HepG2 (cell line): ENCODE measurements around the gene KIF24. TPM values are rescaled to one million over a fixed set of nuclear protein-coding genes. Genes with fewer than 3 reads are reported as not detected.
A peak's percentile ranks its signal among the peaks of the same experiment; 100 is the strongest.

Source experiments
- ARNTL ChIP-seq: sonication (generic); formaldehyde crosslinking; IDR thresholded peaks from 2 replicates; pipeline ENCODE4 v1.4.0; 2020; ENCODE audit warnings: mild to moderate bottlenecking, missing genetic modification reagents
- BORCS8-MEF2B ChIP-seq: sonication (generic); formaldehyde crosslinking; IDR thresholded peaks from 2 replicates; pipeline ENCODE4 v1.8.0; 2022; ENCODE audit warnings: mild to moderate bottlenecking, missing genetic modification reagents
- GATA4 ChIP-seq: sonication (generic); IDR thresholded peaks from 2 replicates; pipeline ENCODE4 v1.6.1; 2016; ENCODE audit warnings: antibody characterized with exemption, low read depth, borderline replicate concordance
- GATAD2A ChIP-seq: IDR thresholded peaks from 2 replicates; pipeline ENCODE4 v1.6.1; 2016
- MAZ ChIP-seq, 2 experiments: sonication (generic) in 1 of 2; formaldehyde crosslinking in 1 of 2; IDR thresholded peaks; 2 replicates each; pipeline versions ENCODE4 v1.5.0 to v1.6.1; 2012 to 2020; ENCODE audit warnings: low read depth in 2 of 2, mild to moderate bottlenecking in 2 of 2, borderline replicate concordance in 1 of 2, improper control_type of control experiment in 1 of 2, low read length in 1 of 2, missing genetic modification reagents in 1 of 2, moderate library complexity in 1 of 2
- NFIC ChIP-seq: IDR thresholded peaks from 2 replicates; pipeline ENCODE4 v1.6.1; 2012; ENCODE audit warnings: mild to moderate bottlenecking, low read length, inconsistent platforms
- NPAS2 ChIP-seq: sonication (generic); formaldehyde crosslinking; IDR thresholded peaks from 2 replicates; pipeline ENCODE4 v1.8.0; 2022; ENCODE audit warnings: mild to moderate bottlenecking, missing genetic modification reagents, borderline replicate concordance
- PPARG ChIP-seq: conservative IDR thresholded peaks from 2 replicates; pipeline ENCODE4 v1.6.1; 2016; ENCODE audit warnings: missing biosample characterization, missing genetic modification reagents
- SRF ChIP-seq: IDR thresholded peaks from 2 replicates; pipeline ENCODE4 v1.6.1; 2011; ENCODE audit warnings: mild to moderate bottlenecking, low read depth, low read length, moderate library complexity
- ZFX ChIP-seq: sonication (generic); formaldehyde crosslinking; IDR thresholded peaks from 2 replicates; pipeline ENCODE4 v1.4.0; 2020; ENCODE audit warnings: mild to moderate bottlenecking, low read depth, missing genetic modification reagents, moderate library complexity
- ZNF292 ChIP-seq: sonication (generic); formaldehyde crosslinking; IDR thresholded peaks from 2 replicates; pipeline ENCODE4 v1.8.1; 2022; ENCODE audit warnings: mild to moderate bottlenecking, low read depth, missing genetic modification reagents, borderline replicate concordance
- ZNF407 ChIP-seq: sonication (generic); formaldehyde crosslinking; IDR thresholded peaks from one replicate; pipeline ENCODE4 v1.5.1; 2020; ENCODE audit warnings: mild to moderate bottlenecking, missing genetic modification reagents; ENCODE audit errors: not compliant biosample characterization
- ZNF430 ChIP-seq: sonication (generic); formaldehyde crosslinking; IDR thresholded peaks from 2 replicates; pipeline ENCODE4 v1.9.0; 2021; ENCODE audit warnings: mild to moderate bottlenecking, missing genetic modification reagents
- ZNF749 ChIP-seq: sonication (generic); formaldehyde crosslinking; IDR thresholded peaks from 2 replicates; pipeline ENCODE4 v1.8.0; 2022; ENCODE audit warnings: mild to moderate bottlenecking, missing genetic modification reagents, moderate library complexity, borderline replicate concordance
- polyA plus RNA-seq, 8 experiments: library from polyadenylated mRNA; depleted of rRNA in 3 of 8; stranded (reverse) in 7 of 8; unstranded in 1 of 8; fragments of >200 nt; fragmentation: Illumina TruSeq in 4 of 8; extraction: Trizol in 4 of 8; gene quantifications; 2 replicates each; pipeline versions ENCODE4 v1.2.1 to v1.2.3, GENCODE V29; 2011 to 2016; ENCODE audit warnings: low read depth in 4 of 8, missing spikeins in 1 of 8, mixed read lengths in 1 of 8; ENCODE audit not compliant: insufficient read depth in 1 of 8
- total RNA-seq, 5 experiments: library from RNA; depleted of rRNA; stranded (reverse); fragments of >200 nt; fragmentation: Illumina TruSeq; extraction: Trizol; gene quantifications; 2 replicates each; pipeline ENCODE4 v1.2.3, GENCODE V29; 2016; ENCODE audit warnings: low read depth in 1 of 5
- TF ChIP-seq, protein P1 (sequence below): sonication (generic); formaldehyde crosslinking; IDR thresholded peaks from 2 replicates; pipeline ENCODE4 v1.5.0; 2020; ENCODE audit warnings: mild to moderate bottlenecking, low read depth, missing genetic modification reagents, borderline replicate concordance
- TF ChIP-seq, protein P2 (sequence below): sonication (generic); formaldehyde crosslinking; conservative IDR thresholded peaks from 2 replicates; pipeline ENCODE4 v1.8.0; 2022; ENCODE audit warnings: mild to moderate bottlenecking, moderate library complexity, missing genetic modification reagents

Gene KIF24
- total and polyA plus RNA-seq, 2 of the 13 experiments (the other 11 are each of a cell fraction or from before 2014, with no cell fraction given), result 1.1 to 3.0 TPM

- TF ChIP-seq ZNF407 (peak; percentile 43), GATAD2A (CRISPR knock-in tag) (peak; percentile 45; the same call in 1 of the 2 replicates), GATA4 (peak; percentile 70; the same call in 1 of the 2 replicates), ZNF749 (CRISPR knock-in tag) (peak; percentile 62; the same call in 1 of the 2 replicates), ARNTL (CRISPR knock-in tag) (peak; percentile 70), SRF (no peak; the same call in 1 of the 2 replicates), ZFX (CRISPR knock-in tag) (peak; percentile 65), ZNF430 (peak; percentile 83), ZNF292 (no peak), MAZ (IDR thresholded peaks at IDR 0.05; ENCODE audit: borderline replicate concordance, low read depth, low read length) (peak; percentile 88), MAZ (CRISPR knock-in tag; IDR thresholded peaks at IDR 0.05; ENCODE audit: low read depth) (peak; percentile 89), NPAS2 (CRISPR knock-in tag) (no peak), NFIC (no peak), PPARG (CRISPR knock-in tag) (0 out of 2 replicates have a peak, but pooled peaks have one; percentile 4), BORCS8-MEF2B (CRISPR knock-in tag) (peak; percentile 45)
- TF ChIP-seq, protein P1, sequence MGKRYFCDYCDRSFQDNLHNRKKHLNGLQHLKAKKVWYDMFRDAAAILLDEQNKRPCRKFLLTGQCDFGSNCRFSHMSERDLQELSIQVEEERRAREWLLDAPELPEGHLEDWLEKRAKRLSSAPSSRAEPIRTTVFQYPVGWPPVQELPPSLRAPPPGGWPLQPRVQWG (CRISPR knock-in tag), result no peak
- TF ChIP-seq, protein P2, sequence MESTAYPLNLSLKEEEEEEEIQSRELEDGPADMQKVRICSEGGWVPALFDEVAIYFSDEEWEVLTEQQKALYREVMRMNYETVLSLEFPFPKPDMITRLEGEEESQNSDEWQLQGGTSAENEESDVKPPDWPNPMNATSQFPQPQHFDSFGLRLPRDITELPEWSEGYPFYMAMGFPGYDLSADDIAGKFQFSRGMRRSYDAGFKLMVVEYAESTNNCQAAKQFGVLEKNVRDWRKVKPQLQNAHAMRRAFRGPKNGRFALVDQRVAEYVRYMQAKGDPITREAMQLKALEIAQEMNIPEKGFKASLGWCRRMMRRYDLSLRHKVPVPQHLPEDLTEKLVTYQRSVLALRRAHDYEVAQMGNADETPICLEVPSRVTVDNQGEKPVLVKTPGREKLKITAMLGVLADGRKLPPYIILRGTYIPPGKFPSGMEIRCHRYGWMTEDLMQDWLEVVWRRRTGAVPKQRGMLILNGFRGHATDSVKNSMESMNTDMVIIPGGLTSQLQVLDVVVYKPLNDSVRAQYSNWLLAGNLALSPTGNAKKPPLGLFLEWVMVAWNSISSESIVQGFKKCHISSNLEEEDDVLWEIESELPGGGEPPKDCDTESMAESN (CRISPR knock-in tag), result peak; percentile 77
These were observed 47.7 kb upstream of the KIF24 start, which contains the start of gene MYORG (continued) for GRCh38 chr9:34376596-34377403.
